NCI-H1417 treated with DMSO at 0.1 percent for 48 hours (cell line): ENCODE data around the gene KDELR3.

Experiments
- DNase-seq: peaks from one replicate; lab custom pipeline; 2025; lab: John Stamatoyannopoulos, UW

Gene KDELR3

DNA sequence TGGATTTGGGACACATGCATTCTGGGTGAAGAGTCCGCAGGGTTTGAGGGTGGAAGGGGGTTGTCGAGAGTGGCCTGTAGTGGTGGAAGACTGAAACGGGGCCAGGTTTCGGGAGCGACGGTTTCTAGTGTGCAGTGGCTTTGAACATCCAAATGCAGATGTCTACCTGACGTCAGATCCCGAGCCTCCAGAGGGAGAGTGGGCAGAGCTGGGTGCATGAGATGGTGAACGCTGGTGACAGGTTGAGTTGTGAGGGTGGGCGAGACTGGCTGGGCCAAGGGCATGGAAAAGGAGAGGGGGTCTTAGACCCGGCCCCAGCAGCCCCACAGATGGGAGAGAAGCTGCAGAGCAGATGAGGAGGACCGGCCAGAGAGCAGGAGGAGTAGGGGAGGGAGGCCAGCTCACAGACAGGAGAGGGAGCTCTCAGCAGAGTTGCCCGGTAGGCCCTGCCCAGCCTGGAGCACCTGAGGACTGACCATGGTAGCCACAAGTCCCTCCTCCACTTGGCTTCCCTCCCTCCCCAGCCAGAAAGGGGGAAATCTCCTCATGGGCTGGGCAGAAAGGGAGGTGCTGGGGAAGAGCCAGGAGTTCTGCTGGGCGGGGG is 27.0 kb upstream of the KDELR3 start:
- no peak for DNase-seq

DNA sequence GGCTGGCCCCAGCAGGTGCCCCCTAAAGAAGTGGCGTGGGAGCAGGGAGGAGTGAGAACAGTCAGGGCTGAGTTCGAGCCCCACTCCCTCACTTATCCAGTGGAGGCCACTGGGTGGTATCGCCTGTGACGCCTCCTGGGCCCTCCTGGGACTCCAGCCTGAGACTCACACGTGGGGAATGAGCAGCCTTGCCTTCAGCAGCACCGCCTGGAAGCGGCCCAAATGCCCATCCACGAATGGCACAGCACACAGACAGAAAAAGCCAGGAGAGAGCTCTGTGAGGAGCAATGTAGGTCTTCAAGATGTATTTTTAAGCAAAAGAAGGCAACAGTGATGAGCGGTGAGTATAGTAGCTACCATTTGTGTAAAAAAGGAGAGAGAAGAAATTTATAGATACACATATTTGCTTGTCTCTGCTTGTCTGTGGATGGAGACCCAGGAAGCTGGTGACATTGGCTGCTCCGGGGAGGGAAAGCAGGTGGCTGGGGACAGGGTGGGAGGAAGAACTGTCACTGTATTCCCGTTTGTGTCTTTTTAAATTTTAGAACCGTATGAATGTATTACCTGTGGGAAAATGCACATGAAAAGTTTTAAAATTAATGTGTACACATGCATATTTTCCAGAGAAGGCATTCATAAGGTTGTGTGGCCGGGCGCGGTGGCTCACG is 26.1 kb upstream of the KDELR3 start:
- DNase-seq, result no peak

DNA sequence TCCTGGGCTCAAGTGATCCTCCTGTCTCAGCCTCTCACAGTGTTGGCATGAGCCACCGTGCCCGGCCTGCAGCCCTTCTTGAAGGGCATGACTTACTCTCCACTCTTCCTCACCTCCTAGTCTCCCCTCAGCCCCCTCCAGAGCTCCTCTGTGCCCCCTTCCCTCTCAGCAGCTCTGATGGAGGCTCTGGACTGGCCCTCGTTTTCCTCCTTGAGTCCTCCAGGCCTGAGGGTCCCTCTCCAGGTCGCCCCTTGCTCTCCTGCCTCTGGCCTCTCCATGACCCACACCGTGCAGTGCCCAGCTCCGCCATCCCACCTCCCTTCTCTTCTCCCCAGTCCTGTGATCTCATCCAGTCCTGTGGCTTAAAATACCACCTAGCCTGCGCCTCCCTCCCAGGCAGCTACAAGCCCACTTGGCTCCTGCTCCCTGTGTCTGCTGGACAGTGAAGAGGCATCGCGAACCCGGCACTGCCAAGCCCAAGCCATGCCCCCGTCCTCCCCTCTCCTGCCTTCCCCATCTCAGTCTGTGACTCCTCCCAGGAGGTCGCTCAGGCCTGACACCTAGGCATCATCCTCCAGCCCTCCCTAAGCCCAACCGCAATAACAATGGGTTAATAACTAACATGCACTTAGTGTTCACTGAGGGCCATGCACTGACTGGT is 24.8 kb upstream of the KDELR3 start:
- no peak for DNase-seq

DNA sequence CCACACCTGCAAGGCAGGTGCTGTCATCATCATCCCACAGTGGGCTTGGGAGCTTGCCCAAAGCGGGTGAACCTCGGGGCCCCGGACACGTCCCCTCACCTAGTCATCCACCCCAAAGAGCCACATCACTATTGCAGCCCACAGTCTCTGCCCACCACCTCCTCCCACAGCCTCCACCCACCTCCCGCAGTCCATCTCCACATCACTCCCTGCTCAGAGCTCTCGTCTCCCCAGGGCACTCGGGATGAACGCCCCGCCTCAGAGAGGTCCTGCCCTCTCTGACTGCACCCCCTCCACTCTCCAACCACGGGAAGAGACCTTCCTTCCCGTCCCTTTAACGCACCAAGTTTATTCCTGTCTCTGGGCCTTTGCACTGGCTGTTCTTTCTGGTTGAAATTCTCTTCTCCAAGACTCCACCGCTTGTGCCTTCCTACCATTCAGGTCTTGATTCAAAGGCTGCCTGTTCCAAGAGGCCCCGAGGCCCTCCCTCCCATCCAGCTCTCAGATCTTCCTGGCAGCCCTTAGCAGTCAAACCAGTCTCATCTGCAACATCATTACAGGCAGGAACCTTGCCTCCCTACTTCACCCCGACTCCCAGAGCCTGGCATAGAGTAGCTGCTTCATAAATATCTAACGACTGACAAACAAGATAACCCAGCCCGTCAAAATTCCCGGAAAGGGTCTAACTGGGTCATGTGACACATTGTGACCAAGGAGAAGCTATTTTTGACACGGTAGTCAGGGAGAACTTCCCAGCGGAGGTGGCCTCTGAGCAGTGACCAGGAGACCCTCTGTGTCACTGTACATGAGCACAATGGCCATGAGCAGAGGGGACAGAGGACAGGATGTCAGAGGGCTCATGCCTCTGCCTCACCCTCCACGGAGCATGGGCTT is 24.0 kb upstream of the KDELR3 start:
- no peak for DNase-seq

DNA sequence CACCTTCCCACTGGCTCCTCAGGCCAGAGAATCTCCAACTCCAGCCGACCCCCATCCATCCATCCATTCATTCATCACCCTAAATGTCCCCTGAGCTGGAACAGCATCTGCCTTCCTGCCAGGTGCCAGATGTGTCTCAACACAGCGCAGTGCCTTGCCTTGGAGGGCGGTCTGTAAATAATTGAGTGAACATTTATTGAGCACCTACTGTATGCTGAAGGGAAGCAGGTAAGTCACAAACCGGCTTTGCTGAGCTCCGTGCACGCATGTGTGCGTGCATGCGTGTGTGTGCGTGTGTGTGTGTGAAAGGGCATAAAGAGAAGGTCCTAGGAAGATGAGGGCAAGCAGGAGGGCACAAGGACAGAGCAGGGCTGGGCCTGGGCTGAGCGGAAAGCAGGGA is 23.1 kb upstream of the KDELR3 start:
- no peak for DNase-seq

DNA sequence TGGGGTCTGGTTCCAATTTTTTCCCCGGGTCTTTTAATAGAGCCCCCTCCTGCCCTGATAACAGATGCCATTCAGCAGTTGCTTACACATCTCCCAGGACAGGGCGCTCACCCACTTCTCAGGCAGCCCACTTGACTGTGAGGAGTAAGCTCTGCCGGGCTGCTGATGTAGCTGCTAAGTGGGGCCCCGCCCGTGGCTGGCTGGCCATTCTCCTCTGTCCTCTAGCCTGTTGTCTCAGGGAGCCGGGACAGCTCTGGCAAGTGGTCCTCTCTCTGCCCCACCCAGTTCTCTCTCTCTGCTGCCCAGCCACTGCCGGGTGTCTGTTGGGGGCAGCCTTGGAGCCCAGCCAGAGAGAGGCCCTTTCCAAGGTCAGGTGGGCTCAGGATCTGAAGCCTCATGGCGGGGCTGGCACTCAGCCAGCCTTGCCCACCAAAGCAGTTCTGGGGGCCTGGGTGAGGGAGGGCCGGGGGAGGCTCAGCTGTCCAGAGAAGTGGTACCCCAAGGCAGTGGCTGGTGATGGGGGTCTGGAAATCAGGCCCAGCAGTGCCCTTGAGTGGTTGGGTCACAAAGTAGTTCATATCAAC is 21.8 kb upstream of the KDELR3 start:
- no peak for DNase-seq

DNA sequence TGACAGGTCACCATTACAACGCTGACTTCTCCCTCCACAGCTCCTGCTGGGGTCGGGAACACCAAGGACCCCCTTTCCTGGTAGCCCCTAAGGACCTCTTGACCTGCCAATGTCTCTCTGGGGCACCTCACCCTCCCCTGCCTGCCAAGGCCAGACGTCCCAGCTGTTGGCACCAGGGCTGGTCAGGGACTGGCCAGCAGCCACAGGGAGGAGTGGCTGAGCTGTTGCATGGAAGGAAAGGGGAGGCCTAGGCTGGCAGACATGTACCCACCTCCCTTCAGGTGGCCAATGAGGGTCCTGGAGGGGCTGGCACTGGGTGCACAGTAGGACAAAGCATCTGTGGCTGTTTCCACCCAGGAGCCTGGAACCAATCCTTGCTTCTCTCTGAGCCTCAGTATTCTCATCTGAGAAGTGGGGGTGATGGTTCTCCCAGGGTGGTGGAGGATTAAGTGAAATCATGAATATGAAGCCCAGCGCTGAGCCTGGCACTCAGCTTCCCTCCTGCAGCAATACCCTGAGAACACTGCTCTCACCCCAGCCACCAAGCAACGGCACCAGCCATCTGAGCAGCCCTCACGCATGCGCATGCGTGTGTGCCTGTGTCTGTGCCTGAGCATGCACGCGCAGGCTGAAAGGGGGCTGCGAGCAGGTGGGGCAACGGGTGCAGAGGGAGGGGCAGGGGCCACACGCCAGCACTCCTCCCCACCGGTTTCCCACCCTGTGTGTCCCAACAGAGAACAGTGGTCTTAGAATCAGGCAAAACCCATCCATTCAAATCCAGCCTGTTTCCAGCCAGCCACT is 18.8 kb upstream of the KDELR3 start:
- no peak for DNase-seq

DNA sequence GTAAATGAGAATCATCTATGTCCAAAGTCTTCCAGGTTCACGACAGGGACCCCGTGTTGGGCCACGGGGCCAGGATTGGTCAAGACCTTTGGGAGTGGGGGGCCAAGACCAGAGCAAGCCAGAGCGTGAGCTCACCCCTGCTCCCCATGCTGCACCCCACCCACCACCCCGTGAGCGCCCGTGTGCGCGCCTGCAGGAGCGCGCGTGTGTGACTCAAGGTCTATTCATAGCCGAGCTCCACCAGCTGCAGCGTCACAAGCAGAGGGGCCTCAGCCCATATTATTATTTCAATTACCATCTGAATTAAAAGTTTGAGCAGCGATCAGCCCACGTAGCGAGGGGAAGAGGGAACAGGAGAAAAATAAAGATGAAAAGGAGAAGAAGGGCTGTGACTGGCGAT is 18.1 kb upstream of the KDELR3 start:
- DNase-seq, result no peak

DNA sequence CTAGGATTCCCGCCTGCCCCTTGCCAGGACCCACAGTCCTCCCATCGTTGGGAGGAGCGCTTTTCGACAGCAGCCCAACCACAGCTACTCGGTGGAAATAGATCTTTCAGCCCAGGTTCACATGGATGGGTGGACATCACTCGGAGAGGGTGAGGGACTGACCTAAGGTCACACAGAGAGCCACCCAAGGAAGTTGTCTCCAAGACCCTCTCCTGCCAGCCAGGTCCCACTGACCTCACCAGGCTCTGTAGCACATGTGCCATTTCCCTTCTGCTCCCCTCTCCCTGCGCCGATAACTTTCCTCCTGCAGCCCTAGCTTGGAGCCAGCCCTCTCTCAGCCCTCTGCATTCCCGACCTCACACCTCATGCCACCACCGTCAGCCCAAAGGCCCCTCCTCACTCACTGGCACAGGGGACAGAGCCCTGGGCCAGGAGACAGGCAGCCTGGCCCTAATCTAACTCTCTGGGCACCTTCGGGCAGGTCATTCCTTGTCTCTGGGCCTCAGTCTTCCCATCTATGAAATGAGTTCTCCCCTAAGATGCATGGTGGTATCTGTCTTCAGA is 17.6 kb upstream of the KDELR3 start:
- DNase-seq, result no peak

DNA sequence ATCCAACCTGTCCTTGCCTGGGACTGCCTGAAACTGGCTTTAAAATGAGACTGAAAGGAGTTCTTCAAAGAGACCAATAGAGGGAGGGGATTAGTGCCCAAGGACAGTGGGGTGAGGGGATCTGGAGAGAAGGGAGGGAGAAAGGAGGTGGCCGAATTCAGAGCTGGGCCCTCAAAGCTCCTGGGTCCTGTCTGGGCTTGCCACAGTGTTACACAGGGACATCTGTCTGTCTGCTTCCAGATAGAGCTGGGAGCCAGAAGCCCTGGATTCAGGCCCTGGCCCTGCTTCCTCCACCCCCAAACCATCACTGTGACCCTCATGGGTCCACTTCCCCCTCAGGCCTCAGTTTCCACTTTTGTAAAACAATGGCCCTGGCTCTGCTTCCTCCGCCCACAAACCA is 16.5 kb upstream of the KDELR3 start:
- DNase-seq, result no peak

DNA sequence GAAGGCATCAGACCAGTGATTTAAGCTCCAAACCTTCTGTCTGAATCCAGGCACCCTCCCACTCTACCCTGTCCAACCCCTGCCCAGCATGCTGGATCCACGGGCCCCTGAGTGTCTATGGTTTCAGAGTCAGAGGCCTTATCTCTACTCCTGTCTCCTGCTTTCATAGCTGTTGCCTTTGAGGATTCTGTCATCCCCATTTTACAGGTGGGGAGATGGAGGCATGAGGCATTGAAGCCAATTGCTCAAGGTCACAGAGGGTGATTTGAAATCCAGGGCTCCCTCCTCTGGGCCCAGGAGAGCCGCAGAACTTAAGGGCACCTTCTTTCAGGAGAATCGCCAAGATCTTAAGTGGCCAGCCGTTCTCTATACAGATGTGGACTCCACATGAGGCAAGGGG is 16.0 kb upstream of the KDELR3 start:
- no peak for DNase-seq

DNA sequence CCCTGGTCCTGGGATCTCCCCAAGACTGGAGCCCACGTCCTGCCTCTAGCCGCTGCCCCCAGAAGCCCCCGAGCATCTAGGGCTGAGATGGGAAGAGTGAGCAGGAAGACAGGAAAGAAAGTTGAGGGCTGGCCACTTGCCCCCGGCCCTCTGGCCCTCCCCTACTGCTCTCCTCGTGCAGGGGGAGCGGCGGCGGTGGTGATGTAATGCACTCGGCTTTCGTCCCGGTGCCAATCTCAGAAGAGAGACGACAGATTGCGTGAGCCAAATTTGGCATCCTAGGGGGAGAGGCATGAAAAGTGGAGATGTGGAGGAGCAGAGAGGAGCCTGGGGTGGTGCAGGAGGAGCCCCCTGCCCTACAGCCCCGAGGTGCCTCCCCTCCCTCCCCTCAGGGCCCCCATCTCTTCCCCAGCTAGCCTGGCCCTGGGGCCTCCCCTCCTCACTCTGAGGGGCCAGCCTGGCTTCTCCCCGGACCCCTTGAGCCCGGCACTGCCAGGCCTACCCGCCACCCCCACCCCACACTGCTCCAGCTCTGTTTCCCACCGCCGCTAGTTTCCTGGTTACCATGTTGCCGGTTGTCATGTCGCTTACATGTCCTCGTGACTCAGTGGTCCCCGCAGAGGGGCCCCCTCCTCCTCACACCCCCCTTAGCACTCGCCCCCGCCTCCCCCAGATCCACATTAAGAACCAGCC is 15.4 kb upstream of the KDELR3 start:
- DNase-seq, result no peak

DNA sequence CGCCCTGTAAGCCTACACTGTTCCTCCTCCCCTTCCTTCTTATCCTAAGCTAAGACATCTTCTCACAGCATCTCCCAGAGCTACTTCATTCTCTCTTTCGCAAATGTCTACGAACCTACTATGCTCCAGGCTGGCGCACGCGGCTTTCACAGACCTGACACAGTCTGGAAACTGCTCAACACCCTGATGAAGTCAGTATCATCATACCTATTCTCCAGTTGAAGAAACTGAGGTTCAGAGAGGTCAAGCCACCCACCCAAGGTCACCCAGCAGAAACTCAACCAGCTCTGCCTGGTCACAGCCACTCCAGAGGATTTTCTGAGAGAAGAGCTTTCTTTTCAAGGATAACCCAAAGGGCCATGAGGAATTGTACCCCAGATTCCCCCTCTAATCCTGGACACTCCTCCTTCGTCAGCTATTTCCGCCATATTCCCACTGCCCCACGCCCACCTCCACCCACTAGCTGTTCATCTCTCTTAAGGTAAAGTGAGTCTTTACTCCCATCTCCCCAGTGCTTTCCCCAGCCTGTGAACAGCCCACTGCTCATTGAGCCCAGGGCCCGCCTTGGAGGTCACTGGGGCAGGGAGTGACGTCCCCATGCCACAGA is 14.7 kb upstream of the KDELR3 start:
- DNase-seq, result no peak

DNA sequence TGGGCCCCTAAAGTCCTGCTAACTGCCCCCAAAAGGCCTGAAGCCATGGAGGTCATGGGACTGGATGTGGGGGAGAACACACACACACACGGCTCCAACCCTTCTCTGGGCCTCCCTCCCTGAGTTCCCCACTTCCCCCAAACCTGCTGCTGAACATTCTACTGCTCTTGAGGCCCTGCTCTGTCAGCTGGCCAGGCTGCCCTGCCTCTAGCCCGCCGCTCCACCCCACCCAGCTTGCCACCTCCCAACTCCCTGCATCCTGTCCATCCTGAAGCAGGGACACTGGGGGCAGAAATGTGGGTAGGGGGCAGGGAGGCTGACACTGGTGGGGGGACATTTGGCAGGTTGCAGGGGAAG is 13.9 kb upstream of the KDELR3 start:
- no peak for DNase-seq

DNA sequence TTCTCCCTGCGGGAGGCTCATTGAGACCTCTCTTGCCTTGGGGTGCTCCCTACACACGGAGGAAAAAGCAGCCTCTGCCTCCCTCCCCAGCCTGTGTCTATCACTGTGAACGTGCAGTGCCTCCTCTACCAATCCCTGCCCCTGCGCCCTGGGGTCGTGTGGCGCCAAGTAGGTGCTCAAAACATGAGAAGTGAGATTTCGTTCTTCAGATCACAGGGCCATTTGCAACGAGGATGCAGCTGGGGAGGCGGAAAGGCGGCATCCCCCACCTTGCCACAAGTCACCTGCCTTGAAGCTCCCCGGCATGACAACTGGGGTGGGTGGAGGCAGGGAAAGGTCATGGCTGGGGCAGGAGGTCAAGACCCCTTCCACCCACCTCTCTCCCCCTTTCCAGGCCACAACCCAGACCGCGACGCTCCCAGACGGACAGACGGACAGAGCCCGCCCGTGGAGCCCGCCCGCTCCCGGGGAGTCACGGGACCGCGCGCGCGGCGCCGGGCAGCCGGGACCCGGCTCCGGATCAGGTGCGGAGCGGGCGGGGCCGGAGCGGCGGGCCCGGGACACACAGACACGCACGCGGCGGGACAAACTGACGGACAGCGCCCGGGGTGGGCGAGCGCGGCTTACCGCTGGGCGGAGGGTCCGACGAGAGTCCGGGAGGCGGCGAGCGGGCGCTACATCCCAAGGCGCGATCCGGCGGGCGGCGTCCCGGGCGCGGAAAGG is 13.4 kb upstream of the KDELR3 start:
- no peak for DNase-seq

DNA sequence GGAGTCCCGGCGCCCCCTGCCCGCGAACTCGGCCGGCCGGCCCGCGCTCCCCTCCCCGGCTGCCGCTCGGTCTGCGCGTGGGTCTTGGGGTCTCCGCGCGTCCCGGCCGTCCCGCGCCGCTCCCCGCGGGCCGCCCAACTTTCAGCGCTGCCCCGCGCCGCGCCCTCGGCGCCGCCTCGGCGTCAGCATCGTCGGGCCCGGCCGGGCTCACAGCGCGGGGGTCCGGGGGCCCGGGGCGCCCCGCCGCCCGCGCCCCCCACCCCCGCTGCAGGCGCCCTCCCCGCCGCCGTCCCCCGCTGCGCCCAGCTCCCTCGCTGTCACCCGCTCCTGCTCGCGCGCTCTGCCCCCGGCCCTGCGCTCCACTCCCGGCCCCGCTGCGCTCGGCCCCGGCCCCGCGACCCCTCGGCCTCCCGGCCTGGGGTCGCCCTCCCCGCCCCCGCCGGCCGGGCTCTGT is 12.8 kb upstream of the KDELR3 start, which contains the start of gene KCNJ4:
KCNJ4 (minus strand) TSS at position 124 of the 454 bp plus-strand sequence. CDS start 27,067 bp downstream, outside the sequence.
- no peak for DNase-seq

DNA sequence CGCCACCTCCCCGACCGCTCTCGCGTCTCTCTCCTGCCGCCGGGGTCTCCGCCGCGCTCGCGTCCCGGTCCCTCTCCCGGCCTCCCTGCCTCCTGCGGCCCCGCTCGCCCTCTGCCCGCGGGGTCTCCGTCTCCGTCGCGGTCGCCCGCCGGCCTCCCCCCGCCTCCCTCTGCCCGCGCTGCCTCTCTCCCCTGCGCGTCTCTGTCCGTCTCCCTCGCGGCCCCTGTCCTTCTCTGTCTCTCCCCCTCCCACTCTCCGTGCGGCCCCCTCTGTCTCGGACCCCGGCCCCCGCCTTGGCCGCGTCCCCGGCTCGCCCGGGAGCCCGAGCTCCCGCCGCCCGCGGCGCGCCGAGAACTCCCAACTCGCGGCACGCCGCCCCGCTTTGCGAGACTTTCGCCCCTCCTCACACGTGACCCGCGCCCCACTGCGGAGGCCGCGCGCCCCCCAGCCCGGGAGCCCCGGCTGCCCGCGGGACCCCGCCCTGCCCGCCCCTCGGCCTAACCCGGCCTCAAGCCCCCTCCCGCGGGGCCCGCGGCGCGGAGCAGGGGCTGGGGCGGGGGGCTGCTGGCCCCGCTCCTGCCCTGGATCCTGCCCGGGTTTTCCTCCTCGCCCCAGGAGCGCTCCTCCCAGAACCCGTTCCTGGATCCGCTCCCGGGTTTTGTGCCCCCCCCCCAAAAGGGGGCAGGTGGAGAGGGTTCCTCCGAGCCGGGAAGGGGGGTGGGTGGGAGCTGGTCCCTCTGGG is 12.2 kb upstream of the KDELR3 start:
- no peak for DNase-seq

DNA sequence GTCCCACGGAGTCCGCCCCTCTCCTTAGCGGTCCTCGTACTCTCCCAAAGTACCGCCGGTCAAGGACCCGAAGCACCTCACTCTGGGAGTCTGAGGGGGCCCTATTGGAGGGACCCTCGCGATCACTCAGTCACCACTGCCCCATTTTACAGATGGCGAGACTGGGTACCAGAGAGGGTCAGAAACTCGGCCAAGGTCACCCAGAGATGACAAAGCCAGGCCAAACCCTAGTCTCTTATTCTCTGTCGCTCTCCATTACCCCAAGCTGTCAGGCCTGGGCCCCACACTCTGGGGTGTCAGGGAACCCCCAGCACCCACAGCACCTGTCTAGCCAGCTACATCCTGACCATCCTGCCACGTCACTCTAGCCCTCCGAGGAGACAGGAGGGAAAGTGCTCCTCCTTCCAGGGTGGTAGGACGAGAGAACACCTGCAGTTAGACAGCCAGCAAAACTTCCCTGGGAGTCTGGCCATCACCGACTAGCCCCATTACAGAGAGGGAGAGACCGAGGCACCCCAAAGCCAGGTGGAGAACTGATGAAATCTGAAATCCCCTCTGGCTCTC is 11.5 kb upstream of the KDELR3 start:
- no peak for DNase-seq
